ENCODE measurements around the gene NCOA3. TPM values are rescaled to one million over a fixed set of nuclear protein-coding genes. Genes with fewer than 3 reads are reported as not detected.
"Not testable (repeated sequence)": the region's sequence is repeated elsewhere in the genome, so short reads cannot be mapped to it uniquely, and the experiment has no call there.

Gene NCOA3
- total RNA-seq, 1 experiment from 2014 or later: 96.7 TPM

DNA sequence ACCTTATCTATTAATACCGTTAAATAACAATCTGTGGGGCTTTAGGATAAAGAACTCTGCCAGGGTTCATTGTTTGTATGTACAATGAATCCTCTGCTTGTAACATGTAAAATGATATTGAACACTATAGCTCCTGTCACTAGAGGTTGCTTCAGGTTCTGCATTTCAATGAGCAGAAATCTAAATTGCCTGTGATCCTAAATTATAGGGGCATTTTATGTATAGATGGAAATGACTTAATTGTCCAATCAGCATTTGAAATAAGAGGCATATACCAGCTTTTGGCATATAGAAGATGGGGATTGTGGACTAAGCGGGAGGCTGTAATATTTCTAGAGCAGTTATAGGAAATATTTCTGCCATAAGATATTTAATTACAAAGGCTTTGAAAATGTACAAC lies 2.0 kb downstream of the NCOA3 start:
- no TSS peak for BruUV-seq (replicated peaks)
- TF ChIP-seq, protein P1, sequence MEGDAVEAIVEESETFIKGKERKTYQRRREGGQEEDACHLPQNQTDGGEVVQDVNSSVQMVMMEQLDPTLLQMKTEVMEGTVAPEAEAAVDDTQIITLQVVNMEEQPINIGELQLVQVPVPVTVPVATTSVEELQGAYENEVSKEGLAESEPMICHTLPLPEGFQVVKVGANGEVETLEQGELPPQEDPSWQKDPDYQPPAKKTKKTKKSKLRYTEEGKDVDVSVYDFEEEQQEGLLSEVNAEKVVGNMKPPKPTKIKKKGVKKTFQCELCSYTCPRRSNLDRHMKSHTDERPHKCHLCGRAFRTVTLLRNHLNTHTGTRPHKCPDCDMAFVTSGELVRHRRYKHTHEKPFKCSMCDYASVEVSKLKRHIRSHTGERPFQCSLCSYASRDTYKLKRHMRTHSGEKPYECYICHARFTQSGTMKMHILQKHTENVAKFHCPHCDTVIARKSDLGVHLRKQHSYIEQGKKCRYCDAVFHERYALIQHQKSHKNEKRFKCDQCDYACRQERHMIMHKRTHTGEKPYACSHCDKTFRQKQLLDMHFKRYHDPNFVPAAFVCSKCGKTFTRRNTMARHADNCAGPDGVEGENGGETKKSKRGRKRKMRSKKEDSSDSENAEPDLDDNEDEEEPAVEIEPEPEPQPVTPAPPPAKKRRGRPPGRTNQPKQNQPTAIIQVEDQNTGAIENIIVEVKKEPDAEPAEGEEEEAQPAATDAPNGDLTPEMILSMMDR (IDR thresholded peaks at IDR 0.05; ENCODE audit: insufficient read depth in 1 of 2, low read depth in 1 of 2, low read length in 1 of 2, severe bottlenecking in 1 of 2, unreplicated experiment in 1 of 2): no peak
- ChIA-PET POLR2A (interaction anchor here (0.9 to 3.5 kb wide), 3 partner anchors 10 to 146 kb away, joined by 4 to 73 read pairs (median 61); partner anchors contain the start of gene ZMYND8), CTCF (interaction anchor here (0.8 to 3.3 kb wide), 4 partner anchors 10 to 120 kb away, joined by 3 to 27 read pairs (median 4); no protein-coding TSS in a partner anchor)
- Histone ChIP-seq H3K4me3 (ENCODE audit: low read depth, low read length) (peak overlapping the region; percentile 98), H3K9me3 (no peaks in the 10 kb centered on the region), H3K4me1 (peaks cover 32% of the 10 kb centered on the region), H3K27me3 (replicated peaks; ENCODE audit: control insufficient read depth, insufficient read depth, low read length) (no peaks in the 10 kb centered on the region), H3K36me3 (ENCODE audit: control insufficient read depth, insufficient read depth, low read length) (no peaks in the 10 kb centered on the region)
- Mint-ChIP-seq H3K27me3 (ENCODE audit: insufficient read depth, unreplicated experiment) (no peaks in the 10 kb centered on the region), H3K9me3 (ENCODE audit: unreplicated experiment) (no peaks in the 10 kb centered on the region), H3K27ac (ENCODE audit: unreplicated experiment) (no peak overlapping the region), H3K36me3 (ENCODE audit: insufficient read depth, unreplicated experiment) (peaks cover 25% of the 10 kb centered on the region), H3K4me3 (ENCODE audit: unreplicated experiment) (peak overlapping the region; percentile 82), H3K4me1 (ENCODE audit: low read depth, unreplicated experiment) (peaks cover 33% of the 10 kb centered on the region)
- intact Hi-C loops (cut with micrococcal nuclease; ENCODE audit: unreplicated experiment): loop anchor here (5.0 to 10.0 kb wide), 3 partner anchors 119 to 306 kb away; no protein-coding TSS in a partner anchor
- DNase-seq: no peak

DNA sequence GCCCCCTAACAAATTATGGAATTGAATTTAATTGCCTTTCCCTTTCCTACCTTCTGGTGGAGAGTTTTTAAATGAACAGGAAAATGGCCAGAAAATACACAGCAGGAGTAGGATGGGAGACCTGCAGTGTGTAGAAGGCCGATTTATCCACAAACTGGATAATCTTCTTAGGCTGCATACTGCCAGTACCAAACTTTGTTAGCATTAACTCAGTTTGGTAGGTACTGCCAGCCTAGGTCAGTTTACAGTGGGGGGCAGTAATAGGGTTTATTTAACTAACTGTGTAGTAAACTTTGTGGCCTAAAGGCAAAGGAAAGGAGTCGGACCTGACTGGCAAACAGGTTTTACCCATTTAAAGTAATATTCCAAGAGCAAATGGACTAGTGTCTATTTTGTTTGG lies 4.6 kb downstream of the NCOA3 start:
- no peak overlapping the region for H3K27ac Mint-ChIP-seq (ENCODE audit: unreplicated experiment)
- peaks cover 29% of the 10 kb centered on the region for H3K4me1 Mint-ChIP-seq (ENCODE audit: low read depth, unreplicated experiment)
- H3K27me3 ChIP-seq (replicated peaks; ENCODE audit: control insufficient read depth, insufficient read depth, low read length): no peaks in the 10 kb centered on the region
- no peak overlapping the region for H3K4me3 ChIP-seq (ENCODE audit: low read depth, low read length)
- intact Hi-C loops (cut with micrococcal nuclease; ENCODE audit: unreplicated experiment): loop anchor here (10.0 kb wide), 1 partner anchor 232 kb away; no protein-coding TSS in a partner anchor
- TF ChIP-seq, protein P1 (IDR thresholded peaks at IDR 0.05; ENCODE audit: insufficient read depth in 1 of 2, low read depth in 1 of 2, low read length in 1 of 2, severe bottlenecking in 1 of 2, unreplicated experiment in 1 of 2): no peak
- H3K9me3 Mint-ChIP-seq (ENCODE audit: unreplicated experiment): no peaks in the 10 kb centered on the region
- ChIA-PET POLR2A (no interaction called here), CTCF (no interaction called here)
- peaks cover 24% of the 10 kb centered on the region for H3K4me1 ChIP-seq
- no peaks in the 10 kb centered on the region for H3K36me3 ChIP-seq (ENCODE audit: control insufficient read depth, insufficient read depth, low read length)
- peaks cover 30% of the 10 kb centered on the region for H3K36me3 Mint-ChIP-seq (ENCODE audit: insufficient read depth, unreplicated experiment)
- DNase-seq: no peak
- H3K4me3 Mint-ChIP-seq (ENCODE audit: unreplicated experiment): no peak overlapping the region
- H3K9me3 ChIP-seq: no peaks in the 10 kb centered on the region
- no TSS peak for BruUV-seq (replicated peaks)
- no peaks in the 10 kb centered on the region for H3K27me3 Mint-ChIP-seq (ENCODE audit: insufficient read depth, unreplicated experiment)

DNA sequence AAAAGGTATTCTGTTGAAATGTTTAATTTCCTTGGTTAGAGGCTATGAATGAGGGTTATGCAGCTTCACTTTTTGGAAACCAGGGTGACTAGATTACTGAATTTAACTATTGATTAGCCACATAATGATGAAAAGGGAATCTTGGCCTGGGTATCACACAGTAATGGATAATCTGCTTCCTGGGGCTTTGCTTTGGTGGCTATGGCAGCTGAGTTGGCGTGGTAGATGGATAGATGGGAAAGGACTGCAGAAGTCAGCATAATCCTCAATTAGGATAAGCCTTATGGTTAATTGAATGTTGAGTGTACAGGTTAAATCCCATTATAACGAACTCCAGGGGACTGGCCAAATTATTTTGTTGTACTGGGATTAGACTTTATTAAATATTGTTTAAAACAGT lies 5.2 kb downstream of the NCOA3 start:
- H3K27ac Mint-ChIP-seq (ENCODE audit: unreplicated experiment): no peak overlapping the region
- TF ChIP-seq, protein P1 (IDR thresholded peaks at IDR 0.05; ENCODE audit: insufficient read depth in 1 of 2, low read depth in 1 of 2, low read length in 1 of 2, severe bottlenecking in 1 of 2, unreplicated experiment in 1 of 2): no peak

DNA sequence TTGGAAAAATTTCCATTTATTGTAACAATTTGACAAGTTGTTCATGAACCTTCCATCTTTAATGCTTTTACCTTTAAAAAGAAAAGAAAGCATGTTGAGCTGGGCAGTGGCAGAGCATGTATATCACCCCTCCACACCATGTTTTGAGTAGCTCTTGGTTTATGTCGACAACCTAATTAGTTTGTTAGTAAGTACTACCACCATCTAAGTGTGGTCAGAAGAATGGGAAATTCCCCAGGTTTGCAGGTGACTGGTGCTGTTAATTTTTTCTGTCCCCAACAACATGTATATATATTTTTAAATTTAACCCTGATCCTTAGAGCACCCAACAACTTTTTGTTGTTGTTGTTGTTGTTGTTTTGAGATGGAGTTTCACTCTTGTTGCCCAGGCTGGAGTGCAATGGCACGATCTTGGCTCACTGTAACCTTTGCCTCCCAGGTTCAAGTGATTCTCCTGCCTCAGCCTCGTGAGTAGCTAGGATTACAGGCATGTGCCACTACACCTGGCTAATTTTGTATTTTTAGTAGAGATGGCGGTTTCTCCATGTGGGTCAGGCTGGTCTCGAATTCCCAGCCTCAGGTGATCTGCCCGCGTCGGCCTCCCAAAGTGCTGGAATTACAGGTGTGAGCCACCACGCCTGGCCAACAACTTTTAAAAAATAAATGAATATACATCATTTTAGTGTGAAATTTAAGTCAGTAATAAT lies 5.7 kb downstream of the NCOA3 start:
- H3K9me3 Mint-ChIP-seq (ENCODE audit: unreplicated experiment); H3K36me3 ChIP-seq (ENCODE audit: control insufficient read depth, insufficient read depth, low read length); H3K4me3 ChIP-seq (ENCODE audit: low read depth, low read length); DNase-seq; H3K27me3 Mint-ChIP-seq (ENCODE audit: insufficient read depth, unreplicated experiment); H3K27ac Mint-ChIP-seq (ENCODE audit: unreplicated experiment); H3K27me3 ChIP-seq (replicated peaks; ENCODE audit: control insufficient read depth, insufficient read depth, low read length); BruUV-seq (replicated peaks); H3K9me3 ChIP-seq; H3K4me3 Mint-ChIP-seq (ENCODE audit: unreplicated experiment): not testable (repeated sequence)
- H3K4me1 ChIP-seq: peaks cover 24% of the 10 kb centered on the region
- Mint-ChIP-seq H3K36me3 (ENCODE audit: insufficient read depth, unreplicated experiment) (peaks cover 28% of the 10 kb centered on the region), H3K4me1 (ENCODE audit: low read depth, unreplicated experiment) (peaks cover 30% of the 10 kb centered on the region)
- CTCF ChIA-PET: interaction anchor here (0.6 kb wide), 1 partner anchor 55 kb away, joined by 3 read pairs; no protein-coding TSS in a partner anchor
- POLR2A ChIA-PET: interaction anchor here (0.6 kb wide), 1 partner anchor 186 kb away, joined by 5 read pairs; no protein-coding TSS in a partner anchor
- intact Hi-C loops (cut with micrococcal nuclease; ENCODE audit: unreplicated experiment): loop anchor here (10.0 kb wide), 1 partner anchor 233 kb away; no protein-coding TSS in a partner anchor

More for the DNA sequence above, 5.2 kb downstream of the NCOA3 start:
- no peak overlapping the region for H3K4me3 Mint-ChIP-seq (ENCODE audit: unreplicated experiment)
- H3K36me3 Mint-ChIP-seq (ENCODE audit: insufficient read depth, unreplicated experiment): peaks cover 30% of the 10 kb centered on the region
- H3K4me1 Mint-ChIP-seq (ENCODE audit: low read depth, unreplicated experiment): peaks cover 29% of the 10 kb centered on the region
- Histone ChIP-seq H3K36me3 (ENCODE audit: control insufficient read depth, insufficient read depth, low read length) (no peaks in the 10 kb centered on the region), H3K4me3 (ENCODE audit: low read depth, low read length) (no peak overlapping the region), H3K9me3 (no peaks in the 10 kb centered on the region), H3K4me1 (peaks cover 24% of the 10 kb centered on the region), H3K27me3 (replicated peaks; ENCODE audit: control insufficient read depth, insufficient read depth, low read length) (no peaks in the 10 kb centered on the region)
- H3K9me3 Mint-ChIP-seq (ENCODE audit: unreplicated experiment): no peaks in the 10 kb centered on the region
- BruUV-seq (replicated peaks): no TSS peak
- intact Hi-C loops (cut with micrococcal nuclease; ENCODE audit: unreplicated experiment): loop anchor here (10.0 kb wide), 1 partner anchor 232 kb away; no protein-coding TSS in a partner anchor
- ChIA-PET CTCF (no interaction called here), POLR2A (interaction anchor here (0.6 kb wide), 1 partner anchor 185 kb away, joined by 5 read pairs; no protein-coding TSS in a partner anchor)
- H3K27me3 Mint-ChIP-seq (ENCODE audit: insufficient read depth, unreplicated experiment): no peaks in the 10 kb centered on the region
- no peak for DNase-seq
